ENCODE measurements around the gene SYT1. TPM values are rescaled to one million over a fixed set of nuclear protein-coding genes. Genes with fewer than 3 reads are reported as not detected.

SYT1 gene
- total RNA-seq, 2 experiments from 2014 or later = not detected

GRCh38 chr12:78994168-78994791, 129.7 kb downstream of the SYT1 start:
- Mint-ChIP-seq H3K27ac (no peak overlapping the region), H3K27me3 (no peaks in the 10 kb centered on the region), H3K4me1 (ENCODE audit: low read depth) (no peaks in the 10 kb centered on the region), H3K9me3 (peaks cover 2% of the 10 kb centered on the region), H3K4me3 (no peak overlapping the region), H3K36me3 (ENCODE audit: low read depth) (no peaks in the 10 kb centered on the region)
- TF ChIP-seq CTCF (IDR thresholded peaks at IDR 0.05) = no peak
- POLR2A ChIA-PET = no interaction called here
- intact Hi-C loops (cut with DNase I, micrococcal nuclease) = no loop called here
- CTCF ChIA-PET = no interaction called here
- H3K27ac ChIP-seq (ENCODE audit: low read depth in 1 of 2, low read length in 2 of 2) = no peak overlapping the region
- H3K4me3 ChIP-seq (ENCODE audit: low read length) = no peak overlapping the region
- DNase-seq (no peak), ATAC-seq (ENCODE audit: poor library complexity) (no peak)
- H3K9me3 ChIP-seq (ENCODE audit: control insufficient read depth in 1 of 2, insufficient read depth in 1 of 2, low read length in 2 of 2) = peaks cover 0 to 4% of the 10 kb centered on the region in 2 experiments
- no peaks in the 10 kb centered on the region for H3K27me3 ChIP-seq (ENCODE audit: control insufficient read depth in 1 of 2, insufficient read depth in 2 of 2, low read length in 2 of 2)
- no peaks in the 10 kb centered on the region for H3K36me3 ChIP-seq (ENCODE audit: insufficient read depth, low read length)
- H3K4me1 ChIP-seq (ENCODE audit: insufficient read depth, low read length) = no peaks in the 10 kb centered on the region

GRCh38 chr12:79000501-79000900, 135.9 kb downstream of the SYT1 start:
- DNase-seq = no peak
- Mint-ChIP-seq H3K27ac (no peak overlapping the region), H3K9me3 (peaks cover 2% of the 10 kb centered on the region), H3K4me3 (no peak overlapping the region), H3K36me3 (ENCODE audit: low read depth) (no peaks in the 10 kb centered on the region), H3K4me1 (ENCODE audit: low read depth) (no peaks in the 10 kb centered on the region), H3K27me3 (no peaks in the 10 kb centered on the region)
- Histone ChIP-seq H3K27me3 (ENCODE audit: control insufficient read depth in 1 of 2, insufficient read depth in 2 of 2, low read length in 2 of 2) (no peaks in the 10 kb centered on the region), H3K4me1 (ENCODE audit: insufficient read depth, low read length) (no peaks in the 10 kb centered on the region), H3K9me3 (ENCODE audit: control insufficient read depth in 1 of 2, insufficient read depth in 1 of 2, low read length in 2 of 2) (no peaks in the 10 kb centered on the region), H3K27ac (ENCODE audit: low read depth in 1 of 2, low read length in 2 of 2) (no peak overlapping the region), H3K36me3 (ENCODE audit: insufficient read depth, low read length) (no peaks in the 10 kb centered on the region), H3K4me3 (ENCODE audit: low read length) (no peak overlapping the region)
- ATAC-seq (ENCODE audit: poor library complexity) = no peak
- no peak for TF ChIP-seq CTCF (IDR thresholded peaks at IDR 0.05)
- ChIA-PET POLR2A (no interaction called here), CTCF (no interaction called here)
- intact Hi-C loops (cut with DNase I, micrococcal nuclease) = no loop called here

GRCh38 chr12:79001404-79001803, 136.8 kb downstream of the SYT1 start:
- no peaks in the 10 kb centered on the region for H3K36me3 Mint-ChIP-seq (ENCODE audit: low read depth)
- no peak overlapping the region for H3K27ac ChIP-seq (ENCODE audit: low read depth in 1 of 2, low read length in 2 of 2)
- H3K36me3 ChIP-seq (ENCODE audit: insufficient read depth, low read length) = no peaks in the 10 kb centered on the region
- H3K4me3 ChIP-seq (ENCODE audit: low read length) = no peak overlapping the region
- ChIA-PET CTCF (no interaction called here), POLR2A (no interaction called here)
- TF ChIP-seq CTCF (IDR thresholded peaks at IDR 0.05) = no peak
- H3K27ac Mint-ChIP-seq = no peak overlapping the region
- H3K27me3 ChIP-seq (ENCODE audit: control insufficient read depth in 1 of 2, insufficient read depth in 2 of 2, low read length in 2 of 2) = no peaks in the 10 kb centered on the region
- no peaks in the 10 kb centered on the region for H3K4me1 Mint-ChIP-seq (ENCODE audit: low read depth)
- no peaks in the 10 kb centered on the region for H3K27me3 Mint-ChIP-seq
- H3K9me3 Mint-ChIP-seq = peaks cover 2% of the 10 kb centered on the region
- intact Hi-C loops (cut with DNase I, micrococcal nuclease) = no loop called here
- no peaks in the 10 kb centered on the region for H3K4me1 ChIP-seq (ENCODE audit: insufficient read depth, low read length)
- no peaks in the 10 kb centered on the region for H3K9me3 ChIP-seq (ENCODE audit: control insufficient read depth in 1 of 2, insufficient read depth in 1 of 2, low read length in 2 of 2)
- H3K4me3 Mint-ChIP-seq = no peak overlapping the region
- ATAC-seq (ENCODE audit: poor library complexity) = no peak
- no peak for DNase-seq
